Fibroblast of skin of abdomen (primary cell): ENCODE measurements around the gene TREH.
"Not testable (repeated sequence)": the region's sequence is repeated elsewhere in the genome, so short reads cannot be mapped to it uniquely, and the experiment has no call there.

Source experiments
- DNase-seq: peaks from one replicate; pipeline ENCODE4 v3.0.0-alpha.2; 2013

The TREH gene

GRCh38 chr11:118694771-118695170, 15.3 kb upstream of the TREH start:
- no peak for DNase-seq

GRCh38 chr11:118694185-118694584, 14.7 kb upstream of the TREH start:
- DNase-seq, result no peak

- DNase-seq, result peak; percentile 51
These were observed 12.7 kb upstream of the TREH start for GRCh38 chr11:118691926-118692830.

- no peak for DNase-seq
These were observed 11.3 kb upstream of the TREH start for GRCh38 chr11:118690553-118691304.

- peak; percentile 81 for DNase-seq
These were observed 10.6 kb upstream of the TREH start for GRCh38 chr11:118689852-118690552.

- DNase-seq, result no peak
These were observed 10.0 kb upstream of the TREH start for GRCh38 chr11:118689503-118689851.

- no peak for DNase-seq
These were observed 9.5 kb upstream of the TREH start for GRCh38 chr11:118688851-118689502.

- DNase-seq, result not testable (repeated sequence)
These were observed 8.9 kb upstream of the TREH start for GRCh38 chr11:118688339-118688738.

- DNase-seq, result no peak
These were observed 8.5 kb upstream of the TREH start for GRCh38 chr11:118687906-118688305.

GRCh38 chr11:118684187-118684586, 4.7 kb upstream of the TREH start:
- no peak for DNase-seq

- not testable (repeated sequence) for DNase-seq
These were observed 3.5 kb upstream of the TREH start for GRCh38 chr11:118682939-118683338.

- DNase-seq, result no peak
These were observed 2.9 kb upstream of the TREH start for GRCh38 chr11:118682372-118682771.

- not testable (repeated sequence) for DNase-seq
These were observed 542 bp downstream of the TREH start for GRCh38 chr11:118678908-118679307.

GRCh38 chr11:118677977-118678376, 1.5 kb downstream of the TREH start:
- DNase-seq, result no peak

- DNase-seq, result no peak
These were observed 5.4 kb downstream of the TREH start for GRCh38 chr11:118674082-118674435.

- DNase-seq, result no peak
These were observed 5.9 kb downstream of the TREH start for GRCh38 chr11:118673361-118674081.

- DNase-seq, result no peak
These were observed 6.6 kb downstream of the TREH start for GRCh38 chr11:118672846-118673245.

GRCh38 chr11:118671254-118671653, 8.2 kb downstream of the TREH start:
- DNase-seq, result no peak

- DNase-seq, result no peak
These were observed 9.4 kb downstream of the TREH start for GRCh38 chr11:118670063-118670462.

- DNase-seq, result no peak
These were observed 13.1 kb downstream of the TREH start for GRCh38 chr11:118666371-118666770.

- no peak for DNase-seq
These were observed 15.5 kb downstream of the TREH start for GRCh38 chr11:118663902-118664301.

- DNase-seq, result no peak
These were observed 16.1 kb downstream of the TREH start for GRCh38 chr11:118663381-118663780.
